Endodermal cell (in vitro differentiated cells): ENCODE data around the gene IMMP2L. TPM values are rescaled to one million over a fixed set of nuclear protein-coding genes. Genes with fewer than 3 reads are reported as not detected.

Source experiments
- DNase-seq: peaks from one replicate; pipeline ENCODE4 v3.0.0-alpha.2; 2017
- H3K27ac ChIP-seq: 2 replicates; pipeline ENCODE4 v1.5.1; 2013; ENCODE audit warnings: mild to moderate bottlenecking, low read depth, low read length, moderate library complexity
- H3K27me3 ChIP-seq: 2 replicates; pipeline ENCODE4 v1.6.1; 2013; ENCODE audit warnings: mild to moderate bottlenecking, low read length, moderate library complexity; ENCODE audit not compliant: insufficient read depth, control insufficient read depth, poor library complexity, severe bottlenecking
- H3K36me3 ChIP-seq: 2 replicates; pipeline ENCODE4 v1.7.0; 2013; ENCODE audit warnings: mild to moderate bottlenecking, low read length, moderate library complexity; ENCODE audit not compliant: control insufficient read depth, insufficient read depth
- H3K4me1 ChIP-seq: one replicate; pipeline ENCODE4 v1.7.0; 2013; ENCODE audit warnings: low read length; ENCODE audit not compliant: control insufficient read depth, insufficient read depth
- H3K4me3 ChIP-seq: 2 replicates; pipeline ENCODE4 v1.5.1; 2013; ENCODE audit warnings: mild to moderate bottlenecking, low read length, moderate library complexity
- H3K9ac ChIP-seq: 2 replicates; pipeline ENCODE4 v1.6.1; 2013; ENCODE audit warnings: mild to moderate bottlenecking, low read length, moderate library complexity; ENCODE audit not compliant: poor library complexity, severe bottlenecking; ENCODE audit errors: extremely low read depth
- H3K9me3 ChIP-seq: 2 replicates; pipeline ENCODE4 v1.6.1; 2013; ENCODE audit warnings: mild to moderate bottlenecking, low read length, moderate library complexity; ENCODE audit not compliant: control insufficient read depth
- H3K27ac Mint-ChIP-seq: 2 replicates; pipeline ENCODE4 v1.8.0; 2020; ENCODE audit warnings: mixed read lengths
- H3K27me3 Mint-ChIP-seq: 2 replicates; pipeline ENCODE4 v1.8.0; 2021; ENCODE audit warnings: mild to moderate bottlenecking, mixed read lengths; ENCODE audit not compliant: insufficient read depth
- H3K36me3 Mint-ChIP-seq: 2 replicates; pipeline ENCODE4 v1.8.0; 2020; ENCODE audit warnings: low read depth, mixed read lengths
- H3K4me1 Mint-ChIP-seq: 2 replicates; pipeline ENCODE4 v1.8.0; 2020; ENCODE audit warnings: mixed read lengths
- H3K4me3 Mint-ChIP-seq: 2 replicates; pipeline ENCODE4 v1.8.0; 2020; ENCODE audit warnings: mild to moderate bottlenecking, moderate library complexity, mixed read lengths
- H3K9me3 Mint-ChIP-seq: 2 replicates; pipeline ENCODE4 v1.8.0; 2020; ENCODE audit warnings: mild to moderate bottlenecking, mixed read lengths
- CTCF ChIP-seq: fragments of 200-600 bp; sonication (generic); conservative IDR thresholded peaks from 2 replicates; pipeline ENCODE4 v1.5.0; 2021; ENCODE audit warnings: antibody characterized with exemption, mild to moderate bottlenecking
- WGBS, 2 experiments: methylation state at CpG; one replicate each; pipeline versions ENCODE4 v1.1.5 to v1.1.7; 2013; ENCODE audit warnings: missing lambda C conversion rate in 2 of 2, mixed read lengths in 1 of 2; ENCODE audit not compliant: insufficient coverage in 1 of 2, insufficient read length in 1 of 2; 5-methylcytosine and 5-hydroxymethylcytosine counted together
- total RNA-seq, 2 donors: library from RNA; stranded (reverse); fragmentation: NEBNext Ultra II Directional in 1 of 2; extraction: Animal tissue kit (Norgen Biotek cat#: 25700) in 1 of 2; gene quantifications; 2 replicates in 1 of 2; 3 replicates in 1 of 2; pipeline ENCODE4 v1.2.1, GENCODE V29; 2021

Gene IMMP2L
- total RNA-seq, 2 donors from 2014 or later, result 17.7 to 19.4 TPM

DNA sequence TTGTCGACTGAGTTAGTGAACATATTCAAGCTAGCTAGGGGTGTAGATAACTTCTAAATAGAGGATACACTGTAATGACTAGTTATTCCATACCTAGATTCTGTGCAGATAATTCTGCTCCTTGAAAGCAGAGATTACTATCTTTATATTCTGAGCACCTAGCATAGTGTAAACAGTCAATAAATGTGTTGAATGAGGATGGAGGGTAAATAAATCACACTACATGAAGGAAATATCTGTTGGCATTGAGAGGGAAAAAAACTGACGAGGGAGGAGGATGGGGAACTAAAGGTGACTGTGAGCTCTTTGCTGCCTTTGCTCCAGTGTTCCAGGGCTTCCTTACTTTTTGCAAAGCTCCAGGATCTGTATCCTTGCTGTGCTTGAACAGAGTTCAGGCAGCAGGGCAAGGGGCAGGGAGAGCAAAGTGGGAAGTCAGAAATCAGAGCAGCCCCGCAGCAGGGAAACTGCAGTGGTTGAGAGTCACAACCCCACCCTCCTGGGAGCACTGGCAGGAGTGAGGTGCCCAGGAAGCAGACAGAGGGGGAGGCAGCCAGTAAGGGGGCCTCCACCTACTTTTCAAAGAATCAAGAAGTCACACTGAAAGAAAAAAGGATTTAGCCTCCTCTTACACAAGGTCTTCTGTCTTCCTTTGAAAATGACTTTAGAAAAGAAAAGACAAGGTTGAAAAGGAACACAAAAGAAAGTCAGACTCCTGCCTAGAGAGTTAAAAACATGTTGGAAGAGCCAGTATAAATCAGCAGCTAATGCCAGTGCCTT is 543.1 kb downstream of the IMMP2L start:
- peaks cover 2% of the 10 kb centered on the region for H3K36me3 Mint-ChIP-seq
- H3K27ac Mint-ChIP-seq, result no peak overlapping the region
- H3K27ac ChIP-seq, result peak overlapping the region; percentile 80
- no peak overlapping the region for H3K4me3 ChIP-seq
- peaks cover 15% of the 10 kb centered on the region for H3K4me1 Mint-ChIP-seq
- H3K9me3 ChIP-seq, result no peaks in the 10 kb centered on the region
- no peaks in the 10 kb centered on the region for H3K27me3 Mint-ChIP-seq
- no peaks in the 10 kb centered on the region for H3K4me1 ChIP-seq
- peak; percentile 60 for DNase-seq
- H3K36me3 ChIP-seq, result no peaks in the 10 kb centered on the region
- no peaks in the 10 kb centered on the region for H3K27me3 ChIP-seq
- no peak overlapping the region for H3K4me3 Mint-ChIP-seq
- H3K9ac ChIP-seq, result no peak overlapping the region
- peaks cover 6% of the 10 kb centered on the region for H3K9me3 Mint-ChIP-seq
- WGBS, 2 experiments, result 63% methylated on average over 3 of the region's 3 CpGs; no CpG with 5 or more reads in 1 of the 2 experiments
- TF ChIP-seq CTCF, result no peak

GRCh38 chr7:111018447-111018846 is 543.8 kb downstream of the IMMP2L start:
- Histone ChIP-seq H3K9ac (no peak overlapping the region), H3K27me3 (no peaks in the 10 kb centered on the region), H3K9me3 (no peaks in the 10 kb centered on the region), H3K4me3 (no peak overlapping the region), H3K36me3 (no peaks in the 10 kb centered on the region), H3K27ac (no peak overlapping the region), H3K4me1 (no peaks in the 10 kb centered on the region)
- WGBS, 2 experiments, result 94 to 97% methylated on average over 3 to 4 of the region's 4 CpGs
- peaks cover 15% of the 10 kb centered on the region for H3K4me1 Mint-ChIP-seq
- H3K9me3 Mint-ChIP-seq, result peaks cover 6% of the 10 kb centered on the region
- no peak overlapping the region for H3K4me3 Mint-ChIP-seq
- DNase-seq, result no peak
- H3K27ac Mint-ChIP-seq, result no peak overlapping the region
- H3K36me3 Mint-ChIP-seq, result peaks cover 2% of the 10 kb centered on the region
- H3K27me3 Mint-ChIP-seq, result no peaks in the 10 kb centered on the region
- TF ChIP-seq CTCF, result no peak

- Histone ChIP-seq H3K36me3 (no peaks in the 10 kb centered on the region), H3K4me1 (no peaks in the 10 kb centered on the region), H3K27me3 (no peaks in the 10 kb centered on the region), H3K27ac (no peak overlapping the region), H3K9ac (no peak overlapping the region), H3K4me3 (no peak overlapping the region), H3K9me3 (no peaks in the 10 kb centered on the region)
- Mint-ChIP-seq H3K36me3 (no peaks in the 10 kb centered on the region), H3K4me3 (no peak overlapping the region), H3K4me1 (peaks cover 15% of the 10 kb centered on the region), H3K9me3 (no peaks in the 10 kb centered on the region), H3K27me3 (no peaks in the 10 kb centered on the region), H3K27ac (no peak overlapping the region)
- TF ChIP-seq CTCF, result no peak
- WGBS, 2 experiments, result 88 to 97% methylated on average over 3 to 6 of the region's 6 CpGs
- no peak for DNase-seq
Measured at GRCh38 chr7:111014079-111014478, 548.2 kb downstream of the IMMP2L start.
